K562 (cell line): ENCODE results near the gene STMN3. TPM values are rescaled to one million over a fixed set of nuclear protein-coding genes. Genes with fewer than 3 reads are reported as not detected.
A peak's percentile ranks its signal among the peaks of the same experiment; 100 is the strongest.

Experiments
- ATAC-seq: fragments of 200-7000 bp; cut with Tn5 transposase; 3 replicates; pipeline ENCODE4 v1.9.1; 2020; ENCODE audit warnings: moderate library complexity
- BruUV-seq: library from RNA; stranded (reverse); fragments of 400-500 nt; replicated peaks from 2 replicates; lab custom pipeline; 2021; lab: Mats Ljungman, UMichigan
- CTCF ChIA-PET: fragments of 300-600 bp; formaldehyde crosslinking; extraction: SDS; loops from one replicate; lab custom pipeline; 2021; ENCODE audit warnings: low intra/inter-chr PET ratio; lab: Yijun Ruan, JAX
- POLR2A ChIA-PET: fragments of 300-600, 350-650 bp; sonication (Branson Sonifier 250); formaldehyde crosslinking; extraction: SDS; loops from one replicate; lab custom pipeline; 2021; ENCODE audit warnings: antibody characterized with exemption, inconsistent platforms; lab: Yijun Ruan, JAX
- DNase-seq, 4 experiments: peaks; one replicate each; pipeline versions ENCODE4 v3.0.0 to v3.0.0-alpha.2; 2011 to 2018; ENCODE audit warnings: low spot score in 3 of 4, mixed read lengths in 3 of 4; ENCODE audit errors: extremely low read depth in 1 of 4
- FAIRE-seq: peaks from 2 replicates; lab custom pipeline; 2011; peaks lifted over from hg19 to GRCh38; lab: Jason Lieb, UNC
- H2AFZ ChIP-seq: 2 replicates; pipeline ENCODE4 v1.6.0; 2011; ENCODE audit warnings: low read depth, low read length, control low read depth, inconsistent platforms
- H3K27ac ChIP-seq: fragments of 200-600 bp; 3 replicates; pipeline ENCODE4 v1.8.0; 2011; ENCODE audit warnings: low read depth, mild to moderate bottlenecking, control low read depth, inconsistent platforms, low read length, moderate library complexity, mixed read lengths; ENCODE audit errors: extremely low read depth
- H3K27me3 ChIP-seq, 2 experiments: fragments of 300-600 bp in 1 of 2; 2 replicates in 1 of 2; 3 replicates in 1 of 2; pipeline versions ENCODE4 v1.6.0 to v1.8.0; 2011; ENCODE audit warnings: inconsistent platforms in 2 of 2, low read length in 2 of 2, mild to moderate bottlenecking in 1 of 2, mixed read lengths in 1 of 2, moderate library complexity in 1 of 2; ENCODE audit not compliant: control insufficient read depth in 2 of 2, insufficient read depth in 2 of 2
- H3K36me3 ChIP-seq: fragments of 300-600 bp; 3 replicates; pipeline ENCODE4 v1.8.0; 2011; ENCODE audit warnings: mild to moderate bottlenecking, low read length, inconsistent platforms; ENCODE audit not compliant: control insufficient read depth, insufficient read depth
- H3K4me1 ChIP-seq, 2 experiments: fragments of 200-600 bp in 1 of 2; replicated peaks in 1 of 2; 2 replicates in 1 of 2; 3 replicates in 1 of 2; pipeline versions ENCODE4 v1.5.1 to v1.8.0; 2011; ENCODE audit warnings: inconsistent platforms in 2 of 2, low read length in 2 of 2, mild to moderate bottlenecking in 1 of 2, mixed read lengths in 1 of 2, moderate library complexity in 1 of 2; ENCODE audit not compliant: control insufficient read depth in 2 of 2, insufficient read depth in 2 of 2
- H3K4me2 ChIP-seq: 2 replicates; pipeline ENCODE4 v1.6.1; 2011; ENCODE audit warnings: low read length, control low read depth, inconsistent platforms, mixed read lengths; ENCODE audit not compliant: insufficient read depth
- H3K4me3 ChIP-seq: fragments of 200-600 bp; sonication (generic), shearing (Covaris generic); 2 replicates; pipeline ENCODE4 v1.5.1; 2016; ENCODE audit warnings: control low read depth, inconsistent platforms
- H3K79me2 ChIP-seq: fragments of 200-600 bp; 3 replicates; pipeline ENCODE4 v1.8.0; 2011; ENCODE audit warnings: low read length, inconsistent platforms; ENCODE audit not compliant: control insufficient read depth, insufficient read depth
- H3K9ac ChIP-seq, 2 experiments: 2 replicates each; pipeline versions ENCODE4 v1.6.0 to v1.6.1; 2011; ENCODE audit warnings: low read depth in 2 of 2, low read length in 2 of 2, control low read depth in 1 of 2, inconsistent platforms in 1 of 2, mild to moderate bottlenecking in 1 of 2, mixed read lengths in 1 of 2; ENCODE audit not compliant: insufficient read depth in 1 of 2
- H3K9me1 ChIP-seq: one replicate; pipeline ENCODE4 v1.6.0; 2011; ENCODE audit warnings: inconsistent platforms, mild to moderate bottlenecking, low read length, moderate library complexity; ENCODE audit not compliant: control insufficient read depth, insufficient read depth
- H3K9me3 ChIP-seq: replicated peaks from 2 replicates; pipeline ENCODE4 v1.5.1; 2011; ENCODE audit warnings: low read depth, low read length, inconsistent platforms; ENCODE audit not compliant: control insufficient read depth, insufficient read depth
- H4K20me1 ChIP-seq: replicated peaks from 2 replicates; pipeline ENCODE4 v1.6.1; 2011; ENCODE audit warnings: low read length, inconsistent platforms, mixed read lengths; ENCODE audit not compliant: control insufficient read depth, insufficient read depth
- ARID3B ChIP-seq: fragments of 250-450 bp; sonication (Bioruptor Pico); IDR thresholded peaks from 2 replicates; pipeline ENCODE4 v1.4.0; 2020; ENCODE audit warnings: borderline replicate concordance
- BACH1 ChIP-seq: fragments of 200-800 bp; sonication (Bioruptor generic); IDR thresholded peaks from 2 replicates; pipeline ENCODE4 v1.6.1; 2016; ENCODE audit warnings: missing genetic modification characterization, missing compliant biosample characterization
- CSDE1 ChIP-seq, 2 experiments: fragments of 450-650 bp; IDR thresholded peaks; 2 replicates each; pipeline ENCODE4 v1.6.1; 2016; ENCODE audit warnings: mild to moderate bottlenecking in 1 of 2
- HLTF ChIP-seq: fragments of 450-650 bp; IDR thresholded peaks from 2 replicates; pipeline ENCODE4 v1.6.1; 2016
- ID3 ChIP-seq, 2 experiments: fragments of 250-450 bp in 1 of 2; fragments of 450-650 bp in 1 of 2; sonication (Bioruptor Pico) in 1 of 2; IDR thresholded peaks; 2 replicates each; pipeline versions ENCODE4 v1.6.1 to v1.8.0; 2016 to 2021; ENCODE audit warnings: mild to moderate bottlenecking in 2 of 2, moderate library complexity in 2 of 2, missing compliant biosample characterization in 1 of 2, missing genetic modification characterization in 1 of 2
- KHSRP ChIP-seq: fragments of 450-650 bp; IDR thresholded peaks from 2 replicates; pipeline ENCODE4 v1.6.1; 2017
- MAFK ChIP-seq: IDR thresholded peaks from 2 replicates; pipeline ENCODE4 v1.6.1; 2011; ENCODE audit warnings: low read length, improper control_type of control experiment
- MCM7 ChIP-seq, 2 experiments: fragments of 450-650 bp; IDR thresholded peaks; 2 replicates each; pipeline ENCODE4 v1.6.1; 2016 to 2018
- MXD1 ChIP-seq: fragments of 250-450 bp; sonication (Bioruptor Pico); IDR thresholded peaks from 2 replicates; pipeline ENCODE4 v1.8.0; 2021; ENCODE audit warnings: borderline replicate concordance, mild to moderate bottlenecking, moderate library complexity; ENCODE audit not compliant: poor library complexity, severe bottlenecking
- POLR3G ChIP-seq: IDR thresholded peaks from 2 replicates; pipeline ENCODE4 v1.6.1; 2011; ENCODE audit not compliant: insufficient read length, insufficient replicate concordance; ENCODE audit errors: extremely low read depth
- RBM25 ChIP-seq: fragments of 200-400 bp; formaldehyde crosslinking; IDR thresholded peaks from 2 replicates; pipeline ENCODE4 v1.6.1; 2018; ENCODE audit warnings: low read length, low read depth, moderate library complexity; ENCODE audit not compliant: severe bottlenecking
- SMARCB1 ChIP-seq: IDR thresholded peaks from 2 replicates; pipeline ENCODE4 v1.6.1; 2011; ENCODE audit warnings: improper control_type of control experiment, low read depth; ENCODE audit not compliant: insufficient read length
- ZBTB2 ChIP-seq: fragments of 450-650 bp; IDR thresholded peaks from 2 replicates; pipeline ENCODE4 v1.6.1; 2016; ENCODE audit warnings: antibody characterized with exemption
- ZNF277 ChIP-seq: fragments of 250-450 bp; sonication (Bioruptor Pico); IDR thresholded peaks from 2 replicates; pipeline ENCODE4 v1.8.0; 2022; ENCODE audit warnings: inconsistent platforms, mild to moderate bottlenecking, moderate library complexity, borderline replicate concordance
- ZNF311 ChIP-seq: fragments of 250-450 bp; sonication (Bioruptor Pico); IDR thresholded peaks from 2 replicates; pipeline ENCODE4 v1.4.0; 2020; ENCODE audit warnings: mild to moderate bottlenecking, moderate library complexity
- WGBS: fragments of 100-300 bp; shearing (Covaris generic); methylation state at CpG from one replicate; pipeline ENCODE4 v1.1.6; 2016; ENCODE audit warnings: low coverage, mixed read lengths; ENCODE audit not compliant: insufficient coverage; ENCODE audit errors: missing lambda C conversion rate; 5-methylcytosine and 5-hydroxymethylcytosine counted together
- in situ Hi-C: fragments of 300-500 bp; cut with MboI; formaldehyde crosslinking; loops from 4 replicates; pipeline ENCODE4 v1.15.0; 2018; ENCODE audit warnings: inconsistent platforms, mixed read lengths
- intact Hi-C: fragments of 100-400 bp; cut with micrococcal nuclease; formaldehyde crosslinking; loops from 2 replicates; pipeline ENCODE4 v1.14.2; 2022
- polyA plus RNA-seq, 8 experiments: library from polyadenylated mRNA; depleted of rRNA in 4 of 8; stranded (reverse) in 5 of 8; unstranded in 3 of 8; fragments of >200 nt; fragmentation: Nextera tagmentation in 2 of 8; fragmentation: Illumina TruSeq in 1 of 8; extraction: Ambion mirVana in 2 of 8; extraction: Trizol in 1 of 8; gene quantifications; 2 replicates each; pipeline versions ENCODE4 v1.2.1 to v1.2.3, GENCODE V29; 2011 to 2014; ENCODE audit warnings: inconsistent platforms in 1 of 8, missing spikeins in 1 of 8
- total RNA-seq, 7 experiments: library from RNA; depleted of rRNA in 6 of 7; stranded (reverse); fragments of >200 nt in 6 of 7; fragmentation: Illumina TruSeq in 2 of 7; extraction: Trizol in 2 of 7; gene quantifications; 2 replicates each; pipeline versions ENCODE4 v1.2.1 to v1.2.3, GENCODE V29; 2011 to 2021; ENCODE audit warnings: low replicate concordance in 1 of 7

The STMN3 gene
- total and polyA plus RNA-seq, 9 of the 15 experiments (the other 6 are each of a cell fraction or from before 2014, with no cell fraction given): 0.70 to 65.6 (median 29.4) TPM

- no peak overlapping the region for H3K4me3 ChIP-seq
- peak overlapping the region in 1 of 2 experiments; percentile 47; a peak in 1 of 4 replicates for H3K9ac ChIP-seq
- no peaks in the 10 kb centered on the region for H3K9me3 ChIP-seq
- no peaks in the 10 kb centered on the region for H3K27me3 ChIP-seq
- FAIRE-seq (no peak), ATAC-seq (no peak), DNase-seq (no peak)
- no peak overlapping the region for H2AFZ ChIP-seq
- 92% methylated on average over 25 of the region's 26 CpGs for WGBS
- no peak overlapping the region for H3K27ac ChIP-seq
- H3K9me1 ChIP-seq: peaks cover 3% of the 10 kb centered on the region
- POLR2A ChIA-PET: no interaction called here
- H3K4me1 ChIP-seq: peaks cover 6 to 35% of the 10 kb centered on the region in 2 experiments; a peak in 4 of 5 replicates
- CTCF ChIA-PET: no interaction called here
- H3K4me2 ChIP-seq: no peak overlapping the region
- H4K20me1 ChIP-seq: no peaks in the 10 kb centered on the region
- BruUV-seq: no TSS peak
- in situ Hi-C loops: no loop called here
- no peak for TF ChIP-seq SMARCB1
- TF ChIP-seq BACH1 (tag): no peak
- no peak for TF ChIP-seq ZNF277 (CRISPR knock-in tag)
- TF ChIP-seq HLTF: no peak
- TF ChIP-seq MAFK: no peak
- no peak for TF ChIP-seq ZBTB2
- TF ChIP-seq KHSRP: no peak
- no peak for TF ChIP-seq MCM7 (IDR thresholded peaks at IDR 0.05)
- no peak for TF ChIP-seq RBM25
- TF ChIP-seq ARID3B (CRISPR knock-in tag): no peak
- TF ChIP-seq ID3 (CRISPR knock-in tag; IDR thresholded peaks at IDR 0.05): no peak
- TF ChIP-seq ID3 (tag; IDR thresholded peaks at IDR 0.05): no peak
- no peak for TF ChIP-seq MXD1 (CRISPR knock-in tag)
- TF ChIP-seq POLR3G: no peak
- TF ChIP-seq ZNF311: no peak
- no peak for TF ChIP-seq CSDE1 (IDR thresholded peaks at IDR 0.05)
- H3K36me3 ChIP-seq: peaks cover 84% of the 10 kb centered on the region; the same call in 2 of the 3 replicates
- H3K79me2 ChIP-seq: peaks cover 16% of the 10 kb centered on the region
- intact Hi-C loops: no loop called here
Measured at GRCh38 chr20:63663332-63664066, 10.3 kb upstream of the STMN3 start.
